Adrenal gland (tissue), 5 donors: ENCODE measurements around the gene SUCLG2.

Experiments used
- POLR2A ChIP-seq, 2 donors: fragments of 450-650 bp; IDR thresholded peaks; one replicate each; pipeline ENCODE4 v1.6.1; 2017; ENCODE audit warnings: antibody characterized with exemption in 2 of 2, mild to moderate bottlenecking in 2 of 2, moderate library complexity in 1 of 2
- TF ChIP-seq, protein P1 (sequence below), 6 experiments: fragments of 450-650 bp in 4 of 6; fragments of 200-600 bp in 2 of 6; sonication (generic) in 1 of 6; IDR thresholded peaks; 1 replicate in 5 of 6; 2 replicates in 1 of 6; pipeline versions ENCODE4 v1.5.1 to v1.8.0; 2016 to 2021; ENCODE audit warnings: antibody characterized with exemption in 6 of 6, mild to moderate bottlenecking in 2 of 6, moderate library complexity in 1 of 6
- donor health status: DM: no; HTN: no; CAD: no.

DNA sequence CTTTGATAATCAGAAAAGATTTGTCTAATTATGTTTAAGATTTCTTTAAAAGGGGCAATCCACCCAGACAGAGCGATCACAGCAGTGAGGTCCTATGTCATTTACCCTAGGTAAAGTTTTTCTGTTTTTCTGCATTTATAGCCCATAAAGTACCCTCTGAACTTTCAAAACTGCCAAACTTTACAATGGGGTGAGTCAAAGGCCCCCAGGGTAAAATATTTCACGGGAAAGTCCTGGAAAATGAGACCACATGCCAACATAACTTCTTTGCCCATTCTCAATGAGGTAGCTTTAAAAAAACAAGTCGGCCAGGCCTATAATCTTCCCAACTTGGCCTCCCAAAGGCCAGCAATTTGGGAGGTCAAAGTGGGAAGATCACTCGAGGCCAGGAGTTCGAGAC lies 53.0 kb downstream of the SUCLG2 start:
- TF ChIP-seq, protein P1, sequence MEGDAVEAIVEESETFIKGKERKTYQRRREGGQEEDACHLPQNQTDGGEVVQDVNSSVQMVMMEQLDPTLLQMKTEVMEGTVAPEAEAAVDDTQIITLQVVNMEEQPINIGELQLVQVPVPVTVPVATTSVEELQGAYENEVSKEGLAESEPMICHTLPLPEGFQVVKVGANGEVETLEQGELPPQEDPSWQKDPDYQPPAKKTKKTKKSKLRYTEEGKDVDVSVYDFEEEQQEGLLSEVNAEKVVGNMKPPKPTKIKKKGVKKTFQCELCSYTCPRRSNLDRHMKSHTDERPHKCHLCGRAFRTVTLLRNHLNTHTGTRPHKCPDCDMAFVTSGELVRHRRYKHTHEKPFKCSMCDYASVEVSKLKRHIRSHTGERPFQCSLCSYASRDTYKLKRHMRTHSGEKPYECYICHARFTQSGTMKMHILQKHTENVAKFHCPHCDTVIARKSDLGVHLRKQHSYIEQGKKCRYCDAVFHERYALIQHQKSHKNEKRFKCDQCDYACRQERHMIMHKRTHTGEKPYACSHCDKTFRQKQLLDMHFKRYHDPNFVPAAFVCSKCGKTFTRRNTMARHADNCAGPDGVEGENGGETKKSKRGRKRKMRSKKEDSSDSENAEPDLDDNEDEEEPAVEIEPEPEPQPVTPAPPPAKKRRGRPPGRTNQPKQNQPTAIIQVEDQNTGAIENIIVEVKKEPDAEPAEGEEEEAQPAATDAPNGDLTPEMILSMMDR (IDR thresholded peaks at IDR 0.05) = no peak
- TF ChIP-seq POLR2A (IDR thresholded peaks at IDR 0.05) = no peak
